ENCODE data around the gene STAG1. TPM values are rescaled to one million over a fixed set of nuclear protein-coding genes. Genes with fewer than 3 reads are reported as not detected.
"Not testable (repeated sequence)": the region's sequence is repeated elsewhere in the genome, so short reads cannot be mapped to it uniquely, and the experiment has no call there.

Gene STAG1
- total RNA-seq, 6 experiments from 2014 or later, result 33.7 to 45.3 (median 43.8) TPM

- H3K27me3 Mint-ChIP-seq (ENCODE audit: insufficient read depth), result no peaks in the 10 kb centered on the region; the same call in none of the 2 replicates
- no peak overlapping the region for H3K4me3 Mint-ChIP-seq
- peak; percentile 23 for DNase-seq
- no peaks in the 10 kb centered on the region for H3K9me3 Mint-ChIP-seq
- peaks cover 20% of the 10 kb centered on the region for H3K4me1 Mint-ChIP-seq (ENCODE audit: low read depth)
- TF ChIP-seq, protein P1, sequence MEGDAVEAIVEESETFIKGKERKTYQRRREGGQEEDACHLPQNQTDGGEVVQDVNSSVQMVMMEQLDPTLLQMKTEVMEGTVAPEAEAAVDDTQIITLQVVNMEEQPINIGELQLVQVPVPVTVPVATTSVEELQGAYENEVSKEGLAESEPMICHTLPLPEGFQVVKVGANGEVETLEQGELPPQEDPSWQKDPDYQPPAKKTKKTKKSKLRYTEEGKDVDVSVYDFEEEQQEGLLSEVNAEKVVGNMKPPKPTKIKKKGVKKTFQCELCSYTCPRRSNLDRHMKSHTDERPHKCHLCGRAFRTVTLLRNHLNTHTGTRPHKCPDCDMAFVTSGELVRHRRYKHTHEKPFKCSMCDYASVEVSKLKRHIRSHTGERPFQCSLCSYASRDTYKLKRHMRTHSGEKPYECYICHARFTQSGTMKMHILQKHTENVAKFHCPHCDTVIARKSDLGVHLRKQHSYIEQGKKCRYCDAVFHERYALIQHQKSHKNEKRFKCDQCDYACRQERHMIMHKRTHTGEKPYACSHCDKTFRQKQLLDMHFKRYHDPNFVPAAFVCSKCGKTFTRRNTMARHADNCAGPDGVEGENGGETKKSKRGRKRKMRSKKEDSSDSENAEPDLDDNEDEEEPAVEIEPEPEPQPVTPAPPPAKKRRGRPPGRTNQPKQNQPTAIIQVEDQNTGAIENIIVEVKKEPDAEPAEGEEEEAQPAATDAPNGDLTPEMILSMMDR (IDR thresholded peaks at IDR 0.05), result no peak
- peak overlapping the region; percentile 52 for H3K27ac Mint-ChIP-seq
- peaks cover 5% of the 10 kb centered on the region; the same call in 1 of the 2 replicates for H3K36me3 Mint-ChIP-seq (ENCODE audit: low read depth)
Observed at GRCh38 chr3:136380530-136380929, 371.6 kb downstream of the STAG1 start.

DNA sequence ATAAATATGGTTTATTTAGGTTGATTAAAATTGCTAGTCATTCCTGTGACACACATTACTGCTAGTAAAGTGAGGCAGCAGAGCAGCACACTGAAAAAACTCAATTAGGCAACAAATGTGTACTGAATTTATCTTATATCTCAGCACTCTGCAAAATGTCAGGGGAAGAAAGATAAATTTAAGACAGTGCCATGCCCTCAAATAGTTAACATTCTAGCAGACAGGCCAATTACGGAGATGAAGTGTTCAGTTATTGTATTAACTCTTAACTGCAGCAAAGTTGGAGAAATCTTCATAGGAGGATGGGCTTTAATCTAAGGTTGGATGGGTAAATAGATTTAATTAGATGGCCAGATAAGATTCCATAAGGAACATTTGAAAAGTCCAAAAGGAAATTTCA, 374.2 kb downstream of the STAG1 start:
- Mint-ChIP-seq H3K4me1 (ENCODE audit: low read depth) (peaks cover 20% of the 10 kb centered on the region), H3K9me3 (peaks cover 4% of the 10 kb centered on the region; the same call in 1 of the 2 replicates), H3K27ac (no peak overlapping the region), H3K36me3 (ENCODE audit: low read depth) (peaks cover 14% of the 10 kb centered on the region), H3K4me3 (no peak overlapping the region), H3K27me3 (ENCODE audit: insufficient read depth) (no peaks in the 10 kb centered on the region; the same call in none of the 2 replicates)
- DNase-seq, result no peak
- TF ChIP-seq, protein P1 (IDR thresholded peaks at IDR 0.05), result no peak

DNA sequence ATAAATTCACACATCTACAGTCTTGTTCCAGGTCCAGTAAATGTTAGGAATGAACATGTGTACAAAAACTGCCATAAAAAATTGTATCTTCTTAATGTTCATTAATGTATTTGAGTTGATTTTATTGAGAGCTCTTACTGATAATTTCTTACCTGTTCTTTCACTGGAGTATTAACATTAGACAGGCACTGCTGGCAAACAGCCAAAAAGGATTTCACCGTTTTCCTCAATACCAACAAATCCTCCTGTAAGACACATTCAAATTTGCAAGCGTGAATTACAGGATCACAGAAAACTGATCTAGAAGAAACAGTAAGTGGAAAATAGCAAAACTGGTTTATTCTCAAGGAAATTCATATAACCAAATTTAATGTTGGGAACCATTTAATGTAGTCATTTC, 374.7 kb downstream of the STAG1 start:
- H3K4me1 Mint-ChIP-seq (ENCODE audit: low read depth), result peaks cover 20% of the 10 kb centered on the region
- DNase-seq, result no peak
- no peak overlapping the region for H3K4me3 Mint-ChIP-seq
- H3K27ac Mint-ChIP-seq, result no peak overlapping the region
- TF ChIP-seq, protein P1 (IDR thresholded peaks at IDR 0.05), result no peak
- peaks cover 4% of the 10 kb centered on the region; the same call in 1 of the 2 replicates for H3K9me3 Mint-ChIP-seq
- no peaks in the 10 kb centered on the region; the same call in none of the 2 replicates for H3K27me3 Mint-ChIP-seq (ENCODE audit: insufficient read depth)
- peaks cover 19% of the 10 kb centered on the region for H3K36me3 Mint-ChIP-seq (ENCODE audit: low read depth)

DNA sequence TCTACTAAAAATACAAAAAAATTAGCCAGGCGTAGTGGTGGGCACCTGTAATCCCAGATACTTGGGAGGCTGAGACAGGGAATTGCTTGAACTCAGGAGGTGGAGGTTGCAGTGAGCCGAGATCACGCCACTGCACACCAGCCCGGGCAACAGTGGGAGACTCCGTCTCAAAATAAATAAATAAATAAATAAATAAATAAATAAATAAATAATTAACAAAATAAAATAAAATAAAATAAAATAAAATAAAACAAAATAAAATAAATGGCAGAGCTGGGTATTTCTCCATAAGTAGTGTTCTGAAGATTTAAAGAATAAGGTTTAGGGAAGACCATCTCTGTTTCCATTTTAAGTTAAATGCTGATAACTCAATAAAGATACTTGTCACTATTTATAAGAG, 376.4 kb downstream of the STAG1 start:
- not testable (repeated sequence) for H3K9me3 Mint-ChIP-seq; H3K4me3 Mint-ChIP-seq; H3K27ac Mint-ChIP-seq; H3K27me3 Mint-ChIP-seq (ENCODE audit: insufficient read depth); DNase-seq
- Mint-ChIP-seq H3K36me3 (ENCODE audit: low read depth) (peaks cover 25% of the 10 kb centered on the region), H3K4me1 (ENCODE audit: low read depth) (peaks cover 11% of the 10 kb centered on the region)

GRCh38 chr3:136366289-136366688, 385.9 kb downstream of the STAG1 start:
- Mint-ChIP-seq H3K27ac (no peak overlapping the region), H3K36me3 (ENCODE audit: low read depth) (0 out of 2 replicates have a peak, but pooled peaks cover 9% of the 10 kb centered on the region), H3K4me1 (ENCODE audit: low read depth) (peaks cover 6% of the 10 kb centered on the region), H3K27me3 (ENCODE audit: insufficient read depth) (no peaks in the 10 kb centered on the region), H3K4me3 (no peak overlapping the region), H3K9me3 (no peaks in the 10 kb centered on the region)
- TF ChIP-seq, protein P1 (IDR thresholded peaks at IDR 0.05), result no peak
- DNase-seq, result no peak

DNA sequence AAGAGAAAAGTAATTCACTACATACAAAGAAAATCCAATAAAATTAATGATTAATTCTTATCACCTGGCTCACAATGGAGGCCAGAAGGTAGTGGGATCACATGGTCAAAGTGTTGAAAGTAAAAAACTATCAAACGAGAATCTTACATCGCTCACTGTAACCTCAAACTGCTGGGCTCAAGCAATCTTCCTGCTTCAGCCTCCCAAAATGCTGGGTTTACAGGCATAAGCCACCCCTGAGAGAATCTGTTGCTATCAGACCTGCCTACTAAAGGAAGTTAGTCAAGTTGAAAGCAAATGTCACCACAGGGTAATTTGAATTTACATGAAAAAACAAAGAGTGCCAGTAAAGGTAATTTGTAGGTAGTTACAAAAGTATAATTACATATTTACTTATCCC, 398.7 kb downstream of the STAG1 start:
- Mint-ChIP-seq H3K4me1 (ENCODE audit: low read depth) (peaks cover 24% of the 10 kb centered on the region), H3K36me3 (ENCODE audit: low read depth) (peaks cover 19% of the 10 kb centered on the region; the same call in 1 of the 2 replicates), H3K4me3 (no peak overlapping the region), H3K9me3 (no peaks in the 10 kb centered on the region), H3K27me3 (ENCODE audit: insufficient read depth) (peaks cover 1% of the 10 kb centered on the region; the same call in 1 of the 2 replicates), H3K27ac (no peak overlapping the region)
- TF ChIP-seq, protein P1 (IDR thresholded peaks at IDR 0.05), result no peak
- no peak for DNase-seq

All from HFFc6 (cell line).